HG03095 (cell line): ENCODE measurements around the gene PIP5K1C.

Experiments
- ATAC-seq: cut with Tn5 transposase; IDR thresholded peaks from one replicate; pipeline ENCODE4 v1.9.1; 2021; ENCODE audit warnings: moderate library complexity; ENCODE audit not compliant: unreplicated experiment

PIP5K1C gene

DNA sequence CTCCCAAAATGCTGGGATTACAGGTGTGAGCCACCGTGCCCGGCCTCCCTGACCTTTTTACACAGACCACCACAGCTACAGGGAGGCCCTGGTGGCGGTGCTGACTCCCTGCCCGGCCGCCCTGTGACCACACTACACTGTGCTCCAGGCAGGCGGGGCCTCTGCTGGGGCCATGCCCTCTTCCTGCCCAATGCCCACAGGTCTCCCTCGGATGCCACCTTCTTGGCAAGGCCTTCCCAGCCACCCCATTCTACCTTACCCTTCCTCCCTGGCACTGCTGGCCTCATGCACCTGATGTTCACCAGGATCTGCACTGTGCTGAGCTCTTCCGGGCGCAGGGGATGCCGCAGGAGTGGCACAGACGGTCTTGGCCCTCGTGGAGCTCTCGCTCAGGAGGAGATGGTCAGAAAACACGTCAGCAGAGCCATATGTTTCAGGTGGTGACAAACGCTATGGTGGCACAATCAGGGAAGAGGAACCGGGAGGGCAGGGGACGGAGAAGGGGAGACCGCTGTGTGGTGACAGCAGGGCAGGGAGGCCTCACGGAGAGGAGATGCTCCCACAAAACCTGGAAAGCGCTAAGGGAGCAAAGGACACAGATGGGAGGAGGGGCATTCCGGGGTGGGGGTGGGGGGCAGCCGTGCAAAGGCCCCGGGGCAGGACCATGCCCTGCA is 4.1 kb downstream of the PIP5K1C start:
- ATAC-seq = no peak

DNA sequence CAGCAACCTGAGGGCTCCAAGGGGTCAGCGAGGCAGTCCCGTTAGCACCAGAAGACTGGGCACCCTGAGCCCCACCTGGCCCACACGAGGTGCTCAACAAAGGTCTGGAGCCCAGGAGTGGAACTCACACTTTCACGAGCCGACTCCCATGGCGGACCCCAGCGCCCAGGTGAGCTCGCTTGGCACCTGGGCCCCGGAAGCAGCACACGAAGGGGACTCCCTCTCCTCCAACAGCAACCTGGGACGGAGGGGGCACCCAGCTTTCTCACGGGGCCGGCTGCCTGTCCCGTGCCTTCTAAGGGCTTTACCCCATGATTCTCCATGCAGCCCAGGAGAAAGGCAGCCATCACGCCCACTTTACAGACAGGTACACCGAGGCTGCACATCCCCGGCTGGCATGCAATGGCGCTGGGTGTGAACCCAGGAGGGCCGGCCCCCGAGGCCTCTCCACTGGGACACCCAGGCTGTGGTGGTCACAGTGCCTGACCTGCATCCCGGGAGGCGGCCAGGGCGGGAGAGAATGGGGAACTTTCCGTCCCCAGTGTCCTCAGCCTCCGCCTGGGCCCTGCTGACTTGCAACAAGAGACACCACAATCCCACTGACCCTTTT is 5.0 kb downstream of the PIP5K1C start:
- no peak for ATAC-seq

DNA sequence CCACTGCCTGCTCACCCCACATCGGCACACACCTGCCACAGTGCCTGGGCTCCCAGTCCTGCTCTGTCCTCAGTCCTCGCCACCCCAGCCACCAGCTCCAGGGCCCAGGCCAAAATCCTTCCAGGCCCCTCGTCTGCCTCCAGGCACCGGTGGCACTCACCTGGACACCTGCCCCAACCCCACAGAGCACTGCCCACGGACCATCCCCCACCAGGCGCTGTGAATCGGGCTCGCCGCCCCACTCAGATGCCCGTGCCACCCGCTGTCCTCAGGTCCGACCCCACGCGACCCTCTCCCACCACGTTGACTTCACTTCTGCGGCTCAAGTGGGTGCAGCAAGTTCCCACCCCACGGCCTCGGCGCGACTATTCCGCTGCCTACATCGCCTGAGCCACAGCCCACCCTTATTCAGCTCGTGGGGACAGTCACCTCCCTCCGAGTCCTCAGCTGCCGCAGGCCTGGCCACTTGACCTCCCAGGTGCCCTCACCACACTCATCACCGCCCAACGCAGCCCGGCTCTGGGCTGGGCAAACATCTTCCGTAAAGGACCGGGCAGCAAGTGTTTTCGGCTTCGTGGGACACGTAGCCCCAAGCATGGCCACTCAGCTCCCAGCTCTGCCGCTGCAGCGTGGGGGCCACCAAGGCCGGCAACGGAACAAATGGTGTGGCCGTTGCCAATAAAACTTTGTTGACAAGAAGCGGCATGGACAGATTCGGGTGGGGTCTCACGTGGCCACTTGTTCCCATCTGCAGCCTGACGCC is 5.7 kb downstream of the PIP5K1C start:
- ATAC-seq = no peak

GRCh38 chr19:3693025-3693925 is 7.0 kb downstream of the PIP5K1C start:
- no peak for ATAC-seq

DNA sequence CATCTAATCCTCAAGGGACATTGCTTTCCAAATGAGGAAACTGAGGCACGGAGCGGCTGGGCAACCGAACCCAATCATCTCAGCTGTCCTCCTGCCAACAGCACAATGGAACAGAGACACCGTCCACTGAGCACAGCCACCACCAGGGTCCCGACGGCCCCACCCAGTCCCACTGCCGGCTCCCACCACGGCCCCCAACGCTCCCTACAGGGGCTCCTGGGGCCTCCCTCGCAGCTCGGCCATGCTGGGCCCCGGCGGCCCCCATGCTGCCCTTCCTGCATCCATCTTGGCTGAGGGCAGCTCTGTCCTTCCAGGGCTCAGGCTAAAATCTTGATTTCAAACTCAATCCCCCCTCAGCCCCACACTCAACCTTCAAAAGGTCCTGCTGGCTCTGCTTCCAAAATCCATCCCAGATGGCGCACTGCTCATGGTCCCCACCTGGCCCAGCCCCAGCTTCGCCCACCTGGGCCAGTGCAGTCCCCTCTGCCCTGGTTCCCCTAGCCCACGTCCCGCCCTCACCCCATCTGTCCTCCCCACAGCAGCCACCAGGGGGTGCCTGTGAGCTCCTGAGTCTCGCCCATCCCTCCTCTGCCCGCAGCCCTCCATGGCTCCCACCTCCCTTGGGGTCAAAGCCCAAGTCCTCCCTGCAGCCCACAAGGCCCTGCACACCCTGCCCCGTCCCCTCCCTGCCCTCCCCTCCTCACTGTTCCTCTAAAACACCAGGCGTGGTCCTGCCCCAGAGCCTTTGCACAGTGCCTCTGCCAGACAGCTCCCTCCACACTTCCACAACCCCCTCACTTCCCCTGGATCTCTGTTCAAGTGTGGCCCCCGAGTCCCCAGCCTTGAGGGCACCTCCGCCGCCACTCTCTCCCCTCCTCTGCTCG is 7.9 kb downstream of the PIP5K1C start:
- no peak for ATAC-seq

- no peak for ATAC-seq
These were observed 8.5 kb downstream of the PIP5K1C start for GRCh38 chr19:3691726-3692125.

GRCh38 chr19:3691372-3691716 is 8.9 kb downstream of the PIP5K1C start:
- ATAC-seq = no peak

DNA sequence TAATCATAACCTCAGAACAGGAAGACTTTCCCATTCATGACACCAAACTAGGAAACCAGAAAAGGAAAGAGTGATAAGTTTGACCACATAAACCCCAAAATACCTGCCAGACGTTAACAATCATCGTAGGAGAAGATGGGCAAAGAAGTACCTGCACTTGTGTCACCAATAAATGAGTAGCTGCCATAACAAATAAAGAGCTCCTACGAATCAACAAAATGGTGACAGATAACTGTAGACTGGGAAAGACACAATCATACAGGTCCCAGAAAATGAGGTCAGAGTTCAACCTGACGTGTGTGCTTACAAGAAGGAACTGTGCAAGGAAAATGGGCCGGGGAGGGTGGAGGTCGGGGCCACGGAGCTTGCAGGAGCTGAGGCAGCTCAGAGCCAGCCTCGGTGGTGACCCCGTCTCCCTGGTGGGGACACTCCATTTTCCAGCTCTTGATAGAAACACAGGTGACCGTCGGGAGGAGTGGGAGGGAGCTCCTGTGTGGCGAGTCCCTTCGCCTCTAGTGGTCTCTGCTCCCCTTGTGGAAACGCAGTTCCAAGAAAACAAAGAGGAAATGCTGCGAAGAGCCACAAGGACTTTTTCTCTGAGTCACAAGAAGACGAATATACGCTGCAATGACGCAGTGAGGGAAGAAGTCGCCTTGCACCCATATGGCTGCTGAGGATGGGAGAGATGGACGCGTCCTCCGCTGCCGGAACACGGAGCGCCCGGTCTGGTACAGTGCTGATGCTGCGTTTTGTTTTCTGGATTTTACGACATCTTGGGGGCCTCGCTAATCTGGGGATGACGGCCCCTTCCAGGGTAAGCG is 9.5 kb downstream of the PIP5K1C start:
- no peak for ATAC-seq

DNA sequence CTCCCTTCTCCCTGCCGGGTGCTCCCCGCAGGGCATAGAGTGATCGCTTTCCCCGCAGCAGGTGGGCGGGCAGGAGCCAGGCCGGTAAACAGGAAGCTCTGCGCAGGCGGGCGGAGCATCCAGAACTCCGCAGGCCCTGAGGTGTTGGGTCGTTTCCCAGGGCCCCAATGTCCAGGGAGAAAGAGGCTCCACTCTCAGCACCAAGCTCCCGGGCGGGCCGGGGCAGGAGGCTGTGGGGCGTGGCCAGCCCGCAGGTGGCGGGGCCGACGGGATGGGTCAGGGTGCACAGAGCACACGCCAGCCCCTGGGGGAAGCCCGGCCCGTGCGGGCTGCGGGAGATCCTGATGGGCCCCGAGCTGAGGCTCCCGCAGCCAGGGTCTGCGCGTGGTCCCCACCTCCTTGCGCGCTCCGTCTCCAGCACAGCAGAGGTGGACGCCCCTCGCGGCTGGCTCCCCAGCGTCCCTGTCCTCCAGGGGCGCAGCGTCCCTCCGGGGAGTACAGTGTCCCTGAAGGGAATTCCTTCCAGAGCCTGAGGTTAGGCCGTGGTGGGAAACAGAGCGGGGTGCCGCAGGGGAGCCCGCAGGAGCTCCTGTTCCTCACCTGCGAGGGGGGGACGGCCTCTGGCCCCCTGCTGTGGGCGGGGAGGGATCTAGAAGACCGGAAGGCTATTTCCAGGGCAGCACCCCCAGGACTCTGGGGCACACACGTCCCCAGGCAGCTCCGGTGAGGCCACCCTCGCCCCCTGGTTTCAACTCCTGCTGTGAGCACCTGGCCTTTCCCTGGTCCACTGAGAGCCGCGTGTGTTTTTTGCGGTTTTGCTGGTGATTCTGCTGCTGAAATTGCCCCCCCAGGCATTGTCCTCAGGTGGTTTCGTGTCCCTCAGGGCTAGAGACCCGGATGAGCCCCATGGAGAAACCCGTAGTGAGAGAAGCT is 12.2 kb downstream of the PIP5K1C start:
- ATAC-seq = no peak

- no peak for ATAC-seq
These were observed 12.9 kb downstream of the PIP5K1C start for GRCh38 chr19:3687393-3687773.

DNA sequence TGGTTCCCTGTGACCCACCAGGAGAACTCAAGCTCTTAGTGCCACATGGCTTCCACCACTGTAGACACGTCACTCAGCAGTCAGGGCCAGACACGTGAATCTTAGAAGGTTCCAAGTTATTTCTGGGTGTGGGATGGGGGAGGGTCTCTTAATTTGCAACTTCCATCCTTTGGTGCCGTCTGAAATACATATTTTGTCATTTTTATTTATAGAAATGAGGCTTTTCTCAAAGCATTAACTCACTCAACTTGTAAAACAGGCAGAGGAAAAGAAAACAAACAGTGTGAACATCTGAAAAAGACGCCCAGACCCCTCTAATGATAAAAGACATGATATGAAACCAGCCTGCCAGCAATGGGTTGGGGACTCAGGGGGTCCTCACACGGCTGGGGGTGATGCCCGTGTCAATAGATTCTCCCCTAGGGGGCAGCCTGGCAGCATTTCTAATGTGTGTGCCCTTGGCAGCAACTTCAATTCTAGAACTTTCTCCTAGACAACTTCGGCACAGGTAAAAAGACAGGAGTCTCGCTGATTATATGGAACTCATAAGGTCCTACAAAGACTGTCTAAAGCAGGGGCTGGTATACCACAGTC is 15.4 kb downstream of the PIP5K1C start:
- no peak for ATAC-seq

DNA sequence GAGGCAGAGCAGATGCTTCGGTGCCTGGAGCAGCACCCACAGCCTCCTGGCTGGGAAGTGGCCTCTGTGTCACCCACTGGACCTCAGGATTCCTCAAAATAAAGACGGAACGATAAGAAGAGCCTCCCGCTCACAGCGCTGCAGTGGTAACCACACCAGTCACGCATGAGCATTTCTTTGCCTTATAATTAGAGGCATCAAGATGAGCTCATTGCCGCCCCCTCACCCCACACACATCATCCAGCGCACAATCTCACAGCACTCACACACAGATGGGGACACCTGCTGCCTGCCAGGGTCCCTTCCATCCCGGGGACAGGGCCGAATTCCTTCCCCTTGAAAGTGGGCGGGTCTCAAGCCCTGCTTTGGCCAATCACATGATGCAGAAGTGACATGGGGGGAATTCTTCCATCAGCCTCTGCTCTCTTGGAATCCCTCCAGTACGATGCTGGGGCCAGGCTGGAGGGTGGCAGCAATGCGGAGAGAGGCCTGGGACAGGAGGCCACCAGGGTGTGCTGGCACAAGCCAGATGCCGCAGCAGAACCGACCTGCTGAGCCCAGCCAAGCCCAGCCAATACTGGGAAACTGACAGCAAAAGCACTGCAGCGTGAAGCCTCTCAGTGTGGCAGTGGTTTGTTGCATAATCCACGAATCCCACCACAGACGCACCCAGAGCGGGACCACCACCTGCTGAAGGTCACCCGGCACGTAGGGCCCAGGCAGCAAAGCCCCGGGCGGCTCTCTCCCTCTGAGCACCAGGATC is 16.0 kb downstream of the PIP5K1C start:
- no peak for ATAC-seq

DNA sequence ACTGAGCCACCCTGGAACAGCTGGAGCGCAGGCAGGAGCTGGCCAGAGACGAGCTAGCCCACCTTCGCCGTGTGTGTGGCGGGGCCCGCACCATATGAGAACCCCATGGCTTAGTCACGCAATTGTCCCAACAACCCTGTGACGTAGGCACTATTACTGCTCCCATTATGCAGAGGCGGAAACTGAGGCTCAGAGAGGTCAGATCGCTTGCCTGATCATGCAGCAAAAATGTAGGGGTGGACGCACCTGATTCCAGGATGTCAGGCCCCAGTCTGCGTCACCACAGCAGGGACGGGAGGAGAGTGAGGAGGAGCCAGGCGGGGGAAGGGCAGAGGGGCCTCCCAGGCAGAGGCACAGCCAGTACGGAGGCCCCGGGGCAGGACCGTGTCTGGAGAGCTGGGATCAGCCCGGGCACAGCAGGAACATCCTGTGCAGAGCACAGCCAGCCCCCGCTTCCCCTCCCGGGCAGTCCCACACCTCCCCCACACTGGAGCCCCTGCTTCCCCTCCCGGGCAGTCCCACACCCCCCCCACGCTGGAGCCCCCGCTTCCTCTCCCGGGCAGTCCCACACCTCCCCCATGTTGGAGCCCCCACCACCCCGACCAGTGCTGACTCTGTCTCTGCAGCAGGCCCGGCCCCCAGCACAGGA is 16.7 kb downstream of the PIP5K1C start:
- no peak for ATAC-seq

DNA sequence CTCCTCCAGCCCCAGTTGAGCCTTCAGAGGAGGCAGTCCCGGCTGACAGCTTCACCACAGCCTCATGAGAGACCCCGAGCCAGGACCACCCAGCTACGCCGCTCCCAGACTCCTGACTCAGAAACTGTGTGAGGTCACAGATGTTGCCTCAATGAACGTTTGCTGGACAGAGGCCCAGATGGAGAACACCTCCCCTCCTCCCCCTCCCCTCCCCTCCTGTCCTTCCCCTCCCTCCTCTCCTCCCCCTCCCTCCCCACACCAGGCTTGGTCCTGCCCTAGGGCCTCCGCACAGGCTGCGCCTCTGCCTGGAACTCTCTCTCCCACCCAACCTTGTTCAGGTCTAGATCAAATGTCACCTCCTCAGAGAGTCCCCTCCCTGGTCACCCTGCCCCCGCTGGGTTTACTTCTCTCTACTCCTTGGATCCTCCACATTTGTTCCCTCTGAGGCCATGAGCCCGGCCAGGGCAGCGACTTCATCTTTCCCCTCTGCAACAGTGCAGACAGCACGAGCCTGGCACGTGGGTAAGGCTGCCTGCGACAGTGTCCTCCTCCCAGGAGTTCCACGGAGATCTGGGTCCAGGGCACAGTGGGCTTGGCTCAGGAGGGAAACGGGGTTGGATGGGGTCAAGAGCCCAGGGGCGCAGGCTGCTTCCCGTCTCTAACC is 17.4 kb downstream of the PIP5K1C start:
- no peak for ATAC-seq

GRCh38 chr19:3682286-3682685 is 18.0 kb downstream of the PIP5K1C start:
- ATAC-seq = no peak

DNA sequence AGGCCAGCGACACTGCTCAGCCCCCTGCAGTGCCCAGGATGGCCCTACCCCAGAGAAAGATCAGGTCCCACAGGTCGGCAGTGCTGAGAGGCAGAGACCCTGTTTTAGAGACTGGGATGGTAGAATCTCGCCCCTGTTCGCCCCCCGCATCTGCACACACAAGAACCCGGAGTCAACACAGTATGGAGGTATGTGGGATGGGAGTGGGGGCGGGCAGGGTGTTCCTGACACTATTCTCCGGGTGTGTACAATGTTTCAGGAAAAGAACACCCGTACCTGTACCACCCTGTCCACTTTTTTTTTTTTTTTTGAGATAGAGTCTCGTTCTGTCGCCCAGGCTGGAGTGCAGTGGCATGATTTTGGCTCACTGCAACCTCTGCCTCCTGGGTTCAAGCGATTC is 19.3 kb downstream of the PIP5K1C start:
- ATAC-seq = no peak
